GM12891 (cell line): ENCODE measurements around the gene AATF.

Experiments
- DNase-seq: peaks from one replicate; pipeline ENCODE4 v3.0.0; 2011; ENCODE audit warnings: low spot score; ENCODE audit not compliant: insufficient read length
- FAIRE-seq: peaks from 2 replicates; lab custom pipeline; 2011; peaks lifted over from hg19 to GRCh38; lab: Jason Lieb, UNC
- PAX5 ChIP-seq: IDR thresholded peaks from 2 replicates; pipeline ENCODE4 v1.6.1; 2011; ENCODE audit warnings: low read length, moderate library complexity, mild to moderate bottlenecking; ENCODE audit not compliant: insufficient read depth, severe bottlenecking
- POLR2A ChIP-seq: IDR thresholded peaks from 2 replicates; pipeline ENCODE4 v1.6.1; 2011; ENCODE audit warnings: low read depth, low read length, control low read depth
- POLR2AphosphoS5 ChIP-seq: IDR thresholded peaks from 2 replicates; pipeline ENCODE4 v1.6.1; 2011; ENCODE audit warnings: low read depth, low read length, control low read depth
- POU2F2 ChIP-seq: IDR thresholded peaks from 2 replicates; pipeline ENCODE4 v1.6.1; 2011; ENCODE audit warnings: low read depth, mild to moderate bottlenecking, control low read depth, low read length, moderate library complexity
- SPI1 ChIP-seq: IDR thresholded peaks from 2 replicates; pipeline ENCODE4 v1.6.1; 2011; ENCODE audit warnings: low read depth, low read length, control low read depth
- TAF1 ChIP-seq: IDR thresholded peaks from 2 replicates; pipeline ENCODE4 v1.6.1; 2011; ENCODE audit warnings: low read depth, low read length, control low read depth

The AATF gene

GRCh38 chr17:37031493-37032083, 82.8 kb downstream of the AATF start:
- TF ChIP-seq SPI1 (no peak), POU2F2 (no peak), PAX5 (no peak), TAF1 (no peak), POLR2A (no peak), POLR2AphosphoS5 (no peak)
- FAIRE-seq (no peak), DNase-seq (no peak)

GRCh38 chr17:37037590-37038155, 88.9 kb downstream of the AATF start:
- FAIRE-seq (no peak), DNase-seq (no peak)
- TF ChIP-seq POLR2AphosphoS5 (no peak), PAX5 (no peak), SPI1 (no peak), POU2F2 (no peak), TAF1 (no peak), POLR2A (no peak)

GRCh38 chr17:37039269-37039668, 90.5 kb downstream of the AATF start:
- FAIRE-seq (no peak), DNase-seq (no peak)
- TF ChIP-seq TAF1 (no peak), POLR2AphosphoS5 (no peak), PAX5 (no peak), POU2F2 (no peak), POLR2A (no peak), SPI1 (no peak)

- FAIRE-seq: no peak
- TF ChIP-seq PAX5: no peak
- no peak for TF ChIP-seq SPI1
- TF ChIP-seq POLR2AphosphoS5: no peak
- DNase-seq: no peak
These were observed 93.2 kb downstream of the AATF start for GRCh38 chr17:37041932-37042331.

- no peak for FAIRE-seq
These were observed 94.4 kb downstream of the AATF start for GRCh38 chr17:37043201-37043600.

GRCh38 chr17:37045351-37045922, 96.7 kb downstream of the AATF start:
- no peak for FAIRE-seq
- TF ChIP-seq POU2F2: no peak
- TF ChIP-seq POLR2A: no peak
- TF ChIP-seq SPI1: no peak
- no peak for TF ChIP-seq POLR2AphosphoS5
- no peak for TF ChIP-seq TAF1
- no peak for TF ChIP-seq PAX5
- DNase-seq: no peak

More at GRCh38 chr17:37043201-37043600, 94.4 kb downstream of the AATF start:
- no peak for TF ChIP-seq TAF1
- TF ChIP-seq SPI1: no peak
- TF ChIP-seq POU2F2: no peak
- no peak for TF ChIP-seq POLR2AphosphoS5
- no peak for TF ChIP-seq PAX5
- no peak for TF ChIP-seq POLR2A
- no peak for DNase-seq

- TF ChIP-seq POU2F2 (no peak), POLR2AphosphoS5 (no peak), PAX5 (no peak), TAF1 (no peak), POLR2A (no peak), SPI1 (no peak)
- FAIRE-seq: no peak
- peak; percentile 59 for DNase-seq
These were observed 98.9 kb downstream of the AATF start for GRCh38 chr17:37047631-37048104.

GRCh38 chr17:37048811-37049210, 100.1 kb downstream of the AATF start:
- TF ChIP-seq TAF1 (no peak), POLR2A (no peak), POU2F2 (no peak), SPI1 (no peak), POLR2AphosphoS5 (no peak), PAX5 (no peak)
- FAIRE-seq (no peak), DNase-seq (no peak)

GRCh38 chr17:37050920-37051319, 102.2 kb downstream of the AATF start:
- no peak for DNase-seq
- TF ChIP-seq SPI1 (no peak), PAX5 (no peak), POLR2AphosphoS5 (no peak), POLR2A (no peak), POU2F2 (no peak), TAF1 (no peak)
- no peak for FAIRE-seq
